C1 segment of cervical spinal cord (tissue), 14 donors: Measurements from ENCODE around the gene GLCE.
"Not testable (repeated sequence)": the region's sequence is repeated elsewhere in the genome, so short reads cannot be mapped to it uniquely, and the experiment has no call there.

Experiments used
- DNase-seq, 14 donors: peaks; one replicate each; lab custom pipeline; 2025; lab: John Stamatoyannopoulos, UW

The GLCE gene

DNA sequence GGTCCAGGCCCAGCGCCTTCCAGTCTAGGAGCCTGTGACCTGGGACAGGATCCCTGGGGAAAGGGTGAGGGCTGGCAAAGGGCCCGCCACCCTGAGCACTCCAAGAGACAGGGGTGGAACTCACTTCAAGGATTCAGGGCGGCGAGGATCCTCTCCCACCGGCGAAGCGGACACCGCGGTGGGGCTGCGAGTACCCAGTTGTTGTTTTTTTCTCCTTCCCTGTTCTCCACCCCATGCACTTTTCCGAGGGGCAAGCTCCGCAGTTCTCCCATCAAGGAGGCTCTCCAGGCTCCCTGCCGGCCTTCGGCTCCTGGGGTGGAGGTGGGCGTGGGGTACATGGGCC is 137.9 kb downstream of the GLCE start:
- DNase-seq: no peak

DNA sequence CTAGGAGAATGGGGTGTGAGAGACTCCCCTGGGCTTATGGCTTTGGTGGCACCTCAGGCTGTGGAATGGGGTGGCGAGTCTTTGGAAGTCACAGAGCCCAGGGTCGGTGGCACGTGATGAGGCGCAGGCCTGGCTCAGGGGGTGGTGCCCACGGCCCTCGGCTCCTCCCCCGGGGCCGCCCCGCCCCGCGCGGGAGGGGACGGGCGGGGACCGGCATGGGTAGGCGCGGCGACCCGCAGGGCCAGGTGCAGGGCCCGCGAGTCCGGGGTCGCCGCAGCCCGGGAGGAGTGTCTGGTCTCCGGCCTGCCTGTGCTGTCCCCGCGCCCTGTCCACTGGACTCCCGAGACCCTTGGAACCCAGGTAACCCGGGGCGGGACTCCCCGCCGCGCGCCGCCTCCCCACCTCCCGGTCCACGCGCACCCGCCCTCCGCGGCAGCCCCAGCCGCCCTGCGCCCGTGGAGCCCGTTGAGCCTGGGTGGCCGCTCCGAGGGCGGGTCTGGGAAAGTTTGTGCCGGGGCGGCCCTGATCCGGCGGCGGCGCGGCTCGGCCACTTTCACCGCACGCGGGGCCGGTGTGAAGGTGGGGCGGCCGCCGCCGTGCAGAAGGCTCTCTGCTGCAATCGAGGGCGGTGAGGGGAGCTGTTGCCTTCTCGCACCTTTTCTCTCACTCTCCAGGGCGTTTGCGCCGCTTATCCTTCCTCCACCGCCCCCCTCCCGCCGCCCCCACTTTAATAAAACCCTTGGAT is 138.4 kb downstream of the GLCE start, which contains the start of gene PAQR5:
Gene PAQR5, plus strand, starts transcription at position 216 of the 745 bp plus-strand sequence. CDS start 61,169 bp downstream, outside the sequence.
- peak in 1 of 14 donors; percentile 23 for DNase-seq

DNA sequence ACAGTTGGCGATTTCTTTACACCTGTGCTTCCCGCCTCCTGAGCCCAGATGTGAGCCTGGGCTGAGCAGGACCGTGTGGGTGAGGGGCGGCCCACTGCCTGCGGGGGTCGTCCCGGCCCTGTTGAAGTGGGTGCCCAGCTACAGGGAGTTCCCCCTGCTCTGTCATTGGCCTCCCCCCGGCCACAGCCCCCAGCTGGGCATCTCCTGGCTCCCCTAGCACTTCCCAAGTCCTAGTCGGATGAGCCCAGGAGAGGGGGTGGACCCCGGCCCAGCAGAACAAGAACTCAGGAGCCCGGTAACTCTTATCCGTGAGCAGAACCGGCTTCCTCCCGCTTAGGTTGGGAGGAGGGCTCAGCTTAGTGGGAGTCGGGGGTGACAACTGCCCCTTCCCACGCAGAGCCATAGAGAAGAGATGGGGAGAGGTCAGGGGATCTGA is 139.0 kb downstream of the GLCE start:
- no peak for DNase-seq

DNA sequence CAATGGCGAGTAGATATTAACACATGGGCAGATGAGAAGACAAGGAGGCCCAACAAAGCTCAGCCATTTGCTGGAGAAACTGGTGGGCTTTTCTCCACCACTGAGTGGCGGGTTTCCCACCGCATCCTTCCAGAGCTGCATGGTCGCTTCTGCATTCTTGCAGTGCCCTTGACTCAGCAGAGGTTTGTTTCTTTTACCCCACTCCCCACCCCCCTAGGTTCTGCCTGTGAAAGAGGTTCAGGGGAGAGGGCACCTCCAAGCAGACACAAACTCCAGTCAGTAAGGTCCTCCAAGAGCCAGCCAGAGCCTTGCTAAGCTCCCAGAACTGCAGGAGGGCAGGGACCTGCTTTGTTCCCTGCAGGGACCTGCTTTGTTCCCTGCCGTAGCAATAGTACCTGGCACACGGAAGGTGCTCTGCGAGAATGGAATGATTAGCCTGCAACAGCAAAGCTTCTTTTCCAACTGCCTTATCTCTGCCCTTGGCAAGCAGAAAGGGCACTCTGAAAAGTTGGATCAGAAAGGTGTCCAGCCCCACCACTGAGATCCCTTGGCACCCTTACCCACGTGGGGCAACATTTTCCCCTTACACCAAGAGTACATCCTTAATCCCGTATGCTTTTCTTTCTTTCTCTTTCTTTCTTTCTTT is 139.6 kb downstream of the GLCE start:
- no peak for DNase-seq

DNA sequence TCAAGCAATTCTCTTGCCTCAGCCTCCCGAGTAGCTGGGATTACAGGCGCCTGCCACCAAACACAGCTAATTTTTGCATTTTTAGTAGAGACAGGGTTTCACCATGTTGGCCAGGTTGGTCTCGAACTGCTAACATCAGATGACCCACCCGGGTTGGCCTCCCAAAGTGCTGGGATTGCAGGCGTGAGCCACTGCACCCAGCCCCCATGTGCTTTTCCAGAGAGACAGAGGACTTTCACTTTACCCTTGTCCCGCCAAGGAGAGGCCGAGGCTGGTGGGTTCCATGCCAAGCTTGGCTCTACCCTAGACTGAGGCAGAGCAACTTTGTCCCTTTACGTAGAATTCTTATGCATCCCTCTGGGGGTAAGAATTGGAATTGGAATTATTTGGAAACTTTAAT is 140.7 kb downstream of the GLCE start:
- not testable (repeated sequence) for DNase-seq

DNA sequence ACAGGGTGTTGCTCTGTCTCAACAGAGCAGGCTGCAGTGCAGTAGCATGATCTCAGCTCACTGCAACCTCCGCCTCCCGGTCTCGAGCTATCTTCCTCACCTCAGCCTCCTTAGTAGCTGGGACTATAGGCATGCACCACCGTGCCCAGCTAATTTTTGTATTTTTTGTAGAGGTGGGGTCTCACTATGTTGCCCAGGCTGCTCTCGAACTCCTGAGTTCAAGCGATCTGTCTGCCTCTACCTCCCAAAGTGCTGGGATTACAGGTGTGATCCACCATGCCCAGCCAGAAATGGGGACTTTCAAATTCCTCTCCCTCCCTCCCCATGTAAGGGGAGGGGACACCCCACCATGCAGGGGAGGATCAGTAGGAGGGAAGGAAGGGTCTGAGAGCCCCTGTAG is 141.7 kb downstream of the GLCE start:
- DNase-seq: not testable (repeated sequence)

DNA sequence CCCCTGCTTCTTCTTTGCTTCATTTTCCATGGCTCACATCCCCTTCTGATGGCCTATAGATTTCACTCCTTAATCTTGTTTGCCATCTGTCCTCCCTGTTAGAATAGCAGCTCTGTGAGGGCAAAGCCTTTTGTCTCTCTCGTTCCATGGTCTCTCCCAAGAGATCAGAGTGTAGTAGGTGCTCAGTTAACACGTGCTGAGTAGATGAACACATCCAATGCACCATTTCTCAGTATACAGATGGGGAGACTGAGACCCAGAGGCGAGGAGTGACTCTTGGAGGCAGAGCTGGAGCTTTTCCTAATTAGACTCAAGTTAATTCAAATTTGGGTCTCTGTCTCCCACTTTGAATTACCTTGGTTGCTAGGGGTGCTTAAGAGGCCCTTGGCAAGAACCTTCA is 142.5 kb downstream of the GLCE start:
- DNase-seq: no peak

DNA sequence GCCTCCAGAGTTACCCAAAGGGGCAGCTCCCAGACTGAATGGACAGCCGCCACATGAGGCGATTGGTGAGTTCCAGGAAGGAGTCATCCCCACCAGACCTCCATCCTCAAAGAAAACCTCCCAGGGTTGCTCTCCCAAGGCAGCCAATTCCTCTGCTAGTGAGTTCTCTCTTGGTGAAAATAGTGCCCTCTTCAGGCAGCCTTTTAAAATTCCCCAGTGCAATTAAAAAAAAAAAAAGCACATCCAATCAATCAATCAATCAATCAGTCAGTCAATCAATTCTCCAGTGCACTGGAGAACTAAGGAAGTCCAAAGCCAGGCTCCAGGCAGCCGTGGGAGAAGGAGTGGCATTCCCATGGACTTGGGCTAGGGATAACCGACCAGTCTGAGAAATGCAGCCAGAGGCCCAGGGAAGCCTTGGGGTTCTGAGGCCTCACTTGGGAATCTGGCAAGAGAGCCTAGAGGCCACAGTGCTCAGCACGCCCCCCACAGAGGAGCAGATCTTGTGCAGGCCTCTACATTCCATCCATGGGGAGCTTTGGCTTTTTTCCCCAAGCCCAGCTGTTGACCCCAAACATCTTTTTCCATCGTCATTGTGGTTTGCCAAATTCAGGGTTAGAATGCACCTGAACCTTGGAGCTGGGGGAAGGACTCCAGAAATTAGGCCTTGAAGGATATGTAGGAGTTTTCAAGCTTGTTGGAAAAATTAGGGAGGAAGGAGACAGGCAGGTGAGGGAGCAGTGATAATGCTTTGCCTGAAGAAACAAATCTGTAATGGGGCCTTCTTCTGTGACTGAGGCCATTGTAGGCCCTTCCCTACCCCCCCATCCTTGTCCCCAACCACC is 143.1 kb downstream of the GLCE start:
- no peak for DNase-seq

DNA sequence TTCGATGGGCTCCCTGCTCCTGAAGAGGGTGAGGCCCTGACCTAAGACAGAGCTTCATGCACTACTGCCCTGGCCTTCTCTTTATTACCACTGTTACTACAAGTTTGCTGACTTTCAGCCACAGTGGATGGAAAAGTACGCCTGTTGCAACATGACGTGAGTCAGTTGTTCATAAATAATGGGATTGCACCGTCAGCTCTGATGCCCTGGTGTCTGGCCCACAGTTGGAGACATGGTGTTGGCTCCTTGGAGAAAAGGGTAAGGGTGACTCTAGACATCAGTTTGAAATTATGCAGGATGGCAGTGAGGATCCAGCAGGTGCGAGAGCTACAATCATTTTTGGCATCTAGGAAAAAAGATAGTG is 143.7 kb downstream of the GLCE start:
- DNase-seq: no peak

DNA sequence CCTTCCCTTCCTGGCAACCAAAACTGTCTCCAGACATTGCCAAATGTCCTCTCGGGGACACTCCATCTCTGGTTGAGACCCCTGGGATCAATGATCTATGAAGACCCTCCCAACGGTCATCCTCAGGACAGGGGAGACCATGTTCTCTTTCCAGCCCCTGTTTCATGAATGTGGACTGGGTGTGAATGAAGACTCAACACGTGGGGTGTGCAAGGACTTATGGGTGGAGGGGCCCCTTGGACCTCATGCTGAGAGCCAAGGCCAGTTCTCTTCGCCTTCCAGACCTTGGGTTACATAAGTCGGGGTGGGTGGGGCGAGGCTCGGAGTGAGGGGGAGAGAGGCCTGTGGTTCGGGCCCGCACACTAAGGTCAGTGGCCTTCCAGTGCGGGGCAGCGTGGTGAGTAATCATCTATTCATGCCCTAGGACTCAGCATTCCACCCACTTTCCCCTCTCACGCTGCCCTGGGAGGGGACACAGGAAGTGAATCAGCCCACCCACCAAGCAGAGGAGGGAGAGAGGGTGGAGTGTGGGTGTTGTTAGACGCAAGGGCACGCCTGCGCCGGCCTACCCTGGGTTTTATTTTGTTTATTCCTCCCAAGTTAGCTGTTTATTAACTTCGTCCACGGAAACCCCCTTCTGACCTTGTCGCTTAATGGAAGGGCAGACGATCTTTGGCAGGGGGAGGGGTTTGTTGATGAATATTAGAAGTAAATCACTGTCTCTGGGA is 144.9 kb downstream of the GLCE start:
- DNase-seq: no peak

DNA sequence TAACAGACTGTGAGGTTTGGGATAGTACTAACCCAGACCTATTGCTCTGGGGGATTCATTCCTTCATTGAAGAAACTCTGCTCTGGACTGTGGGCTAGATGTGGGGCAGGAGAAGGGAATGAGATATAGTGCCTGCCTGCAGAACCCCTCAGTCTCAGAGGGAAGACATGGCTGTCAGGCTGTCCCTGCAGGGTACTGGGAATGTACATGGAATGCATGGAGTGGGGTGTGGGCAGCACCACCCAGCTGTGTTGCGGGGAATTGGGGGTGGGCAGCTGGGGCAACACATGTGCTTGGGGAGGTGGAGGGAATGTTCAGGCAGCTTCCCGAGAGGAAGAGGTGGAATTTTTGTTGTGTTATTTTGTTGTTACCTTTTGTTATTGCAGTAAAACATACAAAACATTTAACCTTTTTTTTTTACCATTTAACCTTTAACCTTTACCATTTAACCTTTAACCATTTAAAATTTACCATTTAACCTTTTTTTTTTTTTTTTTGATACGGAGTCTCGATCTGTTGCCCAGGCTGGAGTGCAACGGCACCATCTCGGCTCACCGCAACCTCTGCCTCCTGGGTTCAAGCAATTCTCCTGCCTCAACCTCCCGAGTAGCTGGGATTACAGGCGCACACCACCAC is 145.6 kb downstream of the GLCE start:
- DNase-seq: no peak

DNA sequence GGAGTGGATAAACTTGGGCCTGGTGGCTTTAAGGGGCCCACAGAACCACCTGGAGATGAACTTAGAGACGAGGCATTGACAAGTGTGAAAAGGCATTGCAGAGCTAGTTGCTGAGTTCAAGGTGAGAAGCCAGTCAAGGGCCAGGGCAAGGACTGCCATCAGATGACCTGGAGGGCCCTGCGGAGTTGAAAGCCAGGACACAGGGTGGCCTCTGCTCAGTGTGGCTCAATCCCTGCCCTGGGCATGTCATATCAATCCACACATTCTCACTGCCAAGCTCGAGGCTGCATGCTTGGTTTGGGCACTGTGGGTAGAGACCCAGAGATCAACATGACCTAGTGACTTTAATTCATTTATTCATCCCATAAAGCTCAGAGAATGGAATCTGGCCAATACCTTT is 147.5 kb downstream of the GLCE start:
- DNase-seq: no peak

DNA sequence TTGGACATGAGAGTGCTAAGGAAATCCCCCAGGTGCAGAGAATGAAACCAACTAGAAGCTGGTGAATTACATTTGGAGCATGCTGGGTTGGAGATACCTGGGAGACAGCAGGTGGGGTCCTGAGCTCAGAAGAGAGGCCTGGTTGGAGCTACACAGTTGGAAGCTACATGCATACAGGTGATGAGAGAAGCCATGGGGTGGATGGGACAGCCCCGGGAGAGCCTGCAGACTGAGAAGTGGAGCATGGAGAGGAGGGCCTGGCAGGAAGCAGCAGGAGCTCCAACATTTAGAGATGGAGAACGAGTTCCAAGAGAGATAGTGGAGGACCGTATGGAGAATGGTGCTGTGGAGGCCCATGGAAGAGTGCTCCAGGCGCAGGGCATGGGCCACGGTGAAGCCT is 148.5 kb downstream of the GLCE start:
- DNase-seq: no peak

DNA sequence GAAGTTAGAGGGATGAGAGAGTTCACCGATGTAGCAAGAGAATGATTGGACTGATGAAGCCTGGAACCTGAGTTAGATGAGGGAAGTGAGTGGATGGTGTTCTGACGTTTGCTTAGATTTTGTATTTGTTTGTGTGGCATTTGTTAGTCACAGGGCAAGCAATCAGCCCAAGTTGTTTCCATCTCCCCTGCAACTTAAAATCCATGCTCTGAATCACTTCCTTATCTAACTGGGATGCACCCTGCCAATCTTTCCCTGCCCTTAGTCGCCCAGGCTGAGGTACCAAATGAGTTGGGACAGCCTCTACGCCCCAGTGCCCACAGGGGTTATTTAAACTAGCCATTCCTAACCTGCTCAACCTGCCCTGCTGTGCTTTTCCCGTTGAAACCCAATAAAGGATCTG is 150.9 kb downstream of the GLCE start:
- no peak for DNase-seq

DNA sequence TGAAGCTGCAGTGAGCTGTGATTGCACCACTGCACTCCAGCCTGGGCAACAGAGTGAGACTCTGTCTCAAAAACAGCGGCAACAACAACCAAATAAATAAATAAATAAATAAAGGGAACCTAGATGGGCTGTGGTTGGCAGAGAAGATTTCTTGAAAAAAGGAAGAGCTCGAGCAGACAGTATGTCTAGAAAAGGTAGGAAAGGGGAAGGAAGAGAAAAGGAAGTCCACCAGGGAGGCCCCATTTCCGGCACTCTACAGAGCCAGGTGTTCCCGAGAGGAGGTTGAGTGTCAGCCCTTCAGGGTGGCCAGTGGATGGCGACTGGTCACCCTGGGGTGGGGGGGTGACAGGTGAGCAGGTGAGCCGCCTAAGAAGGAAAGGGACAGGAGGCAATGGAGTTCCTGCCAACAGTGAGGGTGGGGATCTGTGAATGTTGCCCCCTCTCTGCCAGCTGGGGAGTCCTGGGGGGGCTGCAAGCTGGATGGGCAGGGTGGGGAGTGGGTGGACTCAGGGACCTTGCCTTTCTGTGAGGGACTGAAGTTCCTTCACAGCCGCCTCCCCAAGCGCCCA is 153.1 kb downstream of the GLCE start:
- no peak for DNase-seq

DNA sequence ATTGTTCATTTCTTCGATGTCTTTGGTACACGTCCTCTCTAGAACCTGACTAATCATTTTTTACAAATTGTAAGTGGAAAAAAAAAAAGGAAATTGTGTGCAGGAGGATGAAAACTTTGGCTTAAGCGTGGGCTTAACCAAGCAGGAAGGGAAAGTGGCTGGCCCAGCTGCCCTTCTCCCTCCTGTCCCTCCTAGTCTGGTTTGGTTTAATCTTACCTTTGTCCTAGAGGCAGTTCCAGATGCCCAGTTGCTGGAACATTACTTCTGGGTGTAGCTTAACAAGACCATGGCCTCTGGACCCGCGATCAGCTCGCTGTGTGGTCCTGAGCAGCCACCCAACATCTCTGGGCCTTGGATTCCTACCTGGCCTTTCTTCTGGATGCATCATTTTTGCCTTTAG is 153.7 kb downstream of the GLCE start:
- DNase-seq: no peak

DNA sequence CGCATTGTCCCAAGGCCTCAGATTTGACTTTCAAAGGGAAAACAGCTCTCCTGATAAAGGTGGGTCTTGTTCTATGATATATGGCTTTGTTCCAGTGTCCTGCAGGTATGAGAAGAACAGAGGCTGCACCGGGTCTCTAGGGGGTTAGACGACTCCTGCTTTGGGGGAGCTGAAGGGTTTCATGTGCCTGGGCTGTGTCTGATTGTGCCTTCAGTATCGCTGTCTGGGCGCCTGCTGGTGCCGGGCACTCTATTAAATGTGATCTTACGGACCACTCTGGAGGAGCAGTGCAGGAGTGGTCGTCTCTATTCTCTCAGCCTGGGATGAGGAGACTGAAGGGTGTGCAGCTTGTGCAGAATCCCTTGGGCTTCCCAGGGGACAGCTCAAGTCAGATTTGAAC is 154.3 kb downstream of the GLCE start:
- DNase-seq: no peak

DNA sequence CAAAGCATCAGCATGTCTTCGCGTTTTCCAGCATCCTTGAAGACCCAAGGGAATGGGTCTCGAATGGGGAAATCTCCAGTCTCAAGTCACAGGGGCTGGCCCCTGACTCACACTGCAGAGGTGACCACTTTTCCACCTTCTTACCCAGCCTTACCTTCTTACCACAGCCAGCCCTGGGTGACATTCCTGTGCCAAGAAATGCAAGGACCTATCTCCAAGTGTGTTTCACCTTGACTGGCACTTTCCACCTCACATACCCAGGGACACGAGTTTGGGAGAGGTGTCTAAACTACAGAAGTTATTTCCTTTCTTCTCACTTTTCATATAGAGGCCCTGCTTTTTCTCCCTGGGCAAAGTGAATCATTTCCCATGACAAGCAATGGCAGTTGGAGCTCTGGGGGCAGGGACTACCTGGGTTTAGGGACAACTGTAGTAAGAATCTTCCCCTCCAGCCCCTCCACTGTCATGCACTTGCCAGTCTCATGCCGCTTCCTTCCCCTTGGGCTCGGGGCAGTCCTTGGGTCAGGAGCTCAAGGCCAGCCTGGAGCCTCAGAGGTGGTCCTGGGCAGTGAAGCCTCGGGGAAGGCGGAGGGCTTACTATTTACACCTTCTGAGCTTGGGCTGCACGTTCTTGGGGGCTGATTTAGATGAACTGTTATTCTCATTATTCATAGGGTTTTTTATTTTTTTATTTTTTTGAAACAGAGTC is 155.1 kb downstream of the GLCE start:
- no peak for DNase-seq

DNA sequence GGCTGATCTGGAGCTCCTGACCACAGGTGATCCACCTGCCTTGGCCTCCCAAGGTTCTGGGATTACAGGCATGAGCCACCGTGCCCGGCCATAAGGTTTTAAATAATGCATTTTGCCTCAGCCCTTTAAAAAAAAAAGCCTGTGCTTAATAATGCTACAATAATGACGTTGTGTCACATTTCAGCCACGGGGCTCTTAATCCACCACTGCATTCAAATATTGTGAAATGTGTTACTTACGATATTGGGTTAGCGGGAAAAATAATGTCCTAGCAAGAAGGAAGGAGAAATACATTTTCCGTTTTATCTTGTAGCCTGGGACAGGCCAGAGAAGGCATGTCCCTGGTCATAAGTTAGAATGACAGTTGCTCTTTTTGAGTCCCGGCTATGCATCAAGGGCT is 155.9 kb downstream of the GLCE start:
- DNase-seq: no peak

DNA sequence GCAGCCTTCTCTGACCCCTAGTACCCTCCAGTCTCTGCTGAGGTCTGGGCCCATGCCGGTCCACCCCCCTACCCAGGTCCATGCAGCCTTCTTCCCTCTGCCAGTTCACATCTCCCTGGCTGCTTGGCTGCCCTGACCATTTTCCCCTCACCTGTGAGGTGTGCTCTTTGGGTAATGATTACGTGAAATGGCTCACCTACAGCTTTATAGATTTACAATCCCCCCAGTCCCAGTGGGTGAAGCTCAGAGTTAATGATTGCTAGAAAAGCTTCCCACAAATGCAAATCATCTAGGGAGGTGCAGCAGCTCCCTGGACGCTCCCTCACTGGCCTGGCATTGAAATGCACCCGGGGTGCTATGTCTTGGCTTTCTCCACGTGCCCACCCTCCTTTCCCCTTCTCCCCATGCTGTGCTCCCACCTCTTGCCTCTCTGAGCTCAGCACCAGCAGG is 157.0 kb downstream of the GLCE start:
- DNase-seq: no peak
